Measurements from ENCODE around the gene SORCS1.

The SORCS1 gene

DNA sequence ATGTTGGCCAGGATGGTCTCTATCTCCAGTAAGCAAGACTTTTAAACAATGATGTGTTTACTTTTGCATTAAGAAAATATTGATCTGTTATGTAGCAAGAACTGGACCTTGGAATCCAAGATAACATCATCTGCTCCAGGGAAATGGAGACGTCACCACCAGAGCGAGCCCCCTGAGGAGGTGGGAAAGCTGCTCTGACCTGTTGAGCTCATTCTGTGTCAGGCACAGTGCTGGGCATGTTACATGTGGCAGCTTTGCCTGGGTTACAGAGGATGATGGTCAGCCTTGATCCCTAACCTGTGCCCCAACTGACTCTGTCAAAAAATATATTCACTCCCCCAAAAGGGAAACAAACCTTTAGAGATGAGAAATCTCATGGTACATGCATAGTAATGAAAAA is 436.3 kb downstream of the SORCS1 start:
- Histone ChIP-seq H3K23ac (ENCODE audit: low read length) (no peak overlapping the region), H3K27ac (ENCODE audit: low read depth, low read length) (no peak overlapping the region), H3K4me1 (ENCODE audit: control insufficient read depth, low read depth, low read length) (peaks cover 2% of the 10 kb centered on the region), H3K18ac (ENCODE audit: low read length) (no peak overlapping the region), H2BK120ac (ENCODE audit: low read depth, low read length) (no peak overlapping the region), H2AK5ac (ENCODE audit: low read length) (no peak overlapping the region), H2BK15ac (replicated peaks; ENCODE audit: low read depth) (no peak overlapping the region), H3K9ac (ENCODE audit: low read length) (no peak overlapping the region), H3K4me2 (ENCODE audit: low read length) (no peak overlapping the region), H4K8ac (ENCODE audit: low read depth, low read length) (no peak overlapping the region), H3K4ac (ENCODE audit: low read depth, low read length) (no peak overlapping the region), H3K79me2 (ENCODE audit: control insufficient read depth, insufficient read depth, low read length) (no peaks in the 10 kb centered on the region), H3K36me3 (ENCODE audit: control insufficient read depth, insufficient read depth, low read length) (no peaks in the 10 kb centered on the region), H3K79me1 (ENCODE audit: low read length) (no peaks in the 10 kb centered on the region), H2BK5ac (ENCODE audit: low read length) (no peak overlapping the region), H4K5ac (ENCODE audit: low read length) (no peak overlapping the region), H3K4me3 (ENCODE audit: low read length) (no peak overlapping the region), H3K56ac (ENCODE audit: low read length) (no peak overlapping the region), H3K27me3 (ENCODE audit: insufficient read depth, low read length, poor library complexity) (no peaks in the 10 kb centered on the region)
- no peak for DNase-seq
- WGBS (ENCODE audit: extremely low coverage, insufficient coverage, low lambda C conversion rate) = no CpG with 5 or more reads among the region's 2 CpGs

- no peak overlapping the region for H3K4me2 ChIP-seq (ENCODE audit: low read length)
- no peak overlapping the region for H2AK5ac ChIP-seq (ENCODE audit: low read length)
- H3K79me1 ChIP-seq (ENCODE audit: low read length) = no peaks in the 10 kb centered on the region
- H2BK5ac ChIP-seq (ENCODE audit: low read length) = no peak overlapping the region
- no peak overlapping the region for H3K4ac ChIP-seq (ENCODE audit: low read depth, low read length)
- H3K4me3 ChIP-seq (ENCODE audit: low read length) = no peak overlapping the region
- no peak overlapping the region for H2BK15ac ChIP-seq (replicated peaks; ENCODE audit: low read depth)
- H3K36me3 ChIP-seq (ENCODE audit: control insufficient read depth, insufficient read depth, low read length) = no peaks in the 10 kb centered on the region
- no peak for DNase-seq
- no peak overlapping the region for H2BK120ac ChIP-seq (ENCODE audit: low read depth, low read length)
- H3K79me2 ChIP-seq (ENCODE audit: control insufficient read depth, insufficient read depth, low read length) = no peaks in the 10 kb centered on the region
- no peak overlapping the region for H4K5ac ChIP-seq (ENCODE audit: low read length)
- no peaks in the 10 kb centered on the region for H3K4me1 ChIP-seq (ENCODE audit: control insufficient read depth, low read depth, low read length)
- no peak overlapping the region for H3K18ac ChIP-seq (ENCODE audit: low read length)
- no peak overlapping the region for H3K9ac ChIP-seq (ENCODE audit: low read length)
- H3K56ac ChIP-seq (ENCODE audit: low read length) = no peak overlapping the region
- no peak overlapping the region for H4K8ac ChIP-seq (ENCODE audit: low read depth, low read length)
- H3K23ac ChIP-seq (ENCODE audit: low read length) = no peak overlapping the region
- no peak overlapping the region for H3K27ac ChIP-seq (ENCODE audit: low read depth, low read length)
- H3K27me3 ChIP-seq (ENCODE audit: insufficient read depth, low read length, poor library complexity) = no peaks in the 10 kb centered on the region
- WGBS (ENCODE audit: extremely low coverage, insufficient coverage, low lambda C conversion rate) = no CpG with 5 or more reads among the region's 1 CpG
These were observed 437.3 kb downstream of the SORCS1 start for GRCh38 chr10:106727170-106727569.

- Histone ChIP-seq H3K56ac (ENCODE audit: low read length) (no peak overlapping the region), H3K4me1 (ENCODE audit: control insufficient read depth, low read depth, low read length) (peaks cover 3% of the 10 kb centered on the region), H3K4me3 (ENCODE audit: low read length) (no peak overlapping the region), H2BK5ac (ENCODE audit: low read length) (no peak overlapping the region), H2BK120ac (ENCODE audit: low read depth, low read length) (no peak overlapping the region), H3K27ac (ENCODE audit: low read depth, low read length) (no peak overlapping the region), H4K5ac (ENCODE audit: low read length) (no peak overlapping the region), H3K18ac (ENCODE audit: low read length) (no peak overlapping the region), H2AK5ac (ENCODE audit: low read length) (no peak overlapping the region), H3K4ac (ENCODE audit: low read depth, low read length) (no peak overlapping the region), H3K36me3 (ENCODE audit: control insufficient read depth, insufficient read depth, low read length) (no peaks in the 10 kb centered on the region), H3K23ac (ENCODE audit: low read length) (no peak overlapping the region), H3K4me2 (ENCODE audit: low read length) (no peak overlapping the region), H2BK15ac (replicated peaks; ENCODE audit: low read depth) (no peak overlapping the region), H3K27me3 (ENCODE audit: insufficient read depth, low read length, poor library complexity) (no peaks in the 10 kb centered on the region), H4K8ac (ENCODE audit: low read depth, low read length) (no peak overlapping the region), H3K79me1 (ENCODE audit: low read length) (no peaks in the 10 kb centered on the region), H3K9ac (ENCODE audit: low read length) (no peak overlapping the region), H3K79me2 (ENCODE audit: control insufficient read depth, insufficient read depth, low read length) (no peaks in the 10 kb centered on the region)
- WGBS (ENCODE audit: extremely low coverage, insufficient coverage, low lambda C conversion rate) = no CpG with 5 or more reads among the region's 2 CpGs
- DNase-seq = peak; percentile 12
These were observed 442.0 kb downstream of the SORCS1 start for GRCh38 chr10:106722524-106722923.

DNA sequence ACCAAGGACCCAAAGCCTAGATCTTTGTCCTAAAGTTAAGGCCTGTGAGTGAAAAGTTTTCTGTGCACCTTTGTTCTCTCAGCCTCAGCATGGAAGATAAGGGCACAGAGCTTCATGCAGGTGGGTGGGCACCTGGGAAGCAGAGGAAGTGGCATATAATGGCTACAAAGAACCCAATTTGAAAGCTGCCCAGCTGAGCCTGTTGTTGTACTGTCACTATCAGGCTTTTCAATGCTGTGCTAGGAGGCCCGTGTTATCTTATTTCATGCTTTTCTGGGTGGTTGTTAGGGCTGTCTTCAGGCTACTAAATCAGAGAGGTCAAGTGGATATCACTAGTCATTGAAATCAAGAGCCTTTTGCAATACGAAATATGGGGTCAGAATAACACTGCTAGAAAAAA is 443.8 kb downstream of the SORCS1 start:
- H4K5ac ChIP-seq (ENCODE audit: low read length) = no peak overlapping the region
- H3K9ac ChIP-seq (ENCODE audit: low read length) = no peak overlapping the region
- no peak overlapping the region for H2BK120ac ChIP-seq (ENCODE audit: low read depth, low read length)
- H3K36me3 ChIP-seq (ENCODE audit: control insufficient read depth, insufficient read depth, low read length) = no peaks in the 10 kb centered on the region
- no peak overlapping the region for H3K23ac ChIP-seq (ENCODE audit: low read length)
- no peak overlapping the region for H3K18ac ChIP-seq (ENCODE audit: low read length)
- no peak overlapping the region for H4K8ac ChIP-seq (ENCODE audit: low read depth, low read length)
- no peak for DNase-seq
- no peak overlapping the region for H3K4me3 ChIP-seq (ENCODE audit: low read length)
- H3K79me2 ChIP-seq (ENCODE audit: control insufficient read depth, insufficient read depth, low read length) = no peaks in the 10 kb centered on the region
- no peaks in the 10 kb centered on the region for H3K27me3 ChIP-seq (ENCODE audit: insufficient read depth, low read length, poor library complexity)
- no CpG with 5 or more reads among the region's 2 CpGs for WGBS (ENCODE audit: extremely low coverage, insufficient coverage, low lambda C conversion rate)
- no peak overlapping the region for H3K27ac ChIP-seq (ENCODE audit: low read depth, low read length)
- no peak overlapping the region for H2BK15ac ChIP-seq (replicated peaks; ENCODE audit: low read depth)
- H3K4ac ChIP-seq (ENCODE audit: low read depth, low read length) = no peak overlapping the region
- no peak overlapping the region for H3K56ac ChIP-seq (ENCODE audit: low read length)
- no peak overlapping the region for H2BK5ac ChIP-seq (ENCODE audit: low read length)
- peaks cover 3% of the 10 kb centered on the region for H3K4me1 ChIP-seq (ENCODE audit: control insufficient read depth, low read depth, low read length)
- no peak overlapping the region for H2AK5ac ChIP-seq (ENCODE audit: low read length)
- H3K79me1 ChIP-seq (ENCODE audit: low read length) = no peaks in the 10 kb centered on the region
- no peak overlapping the region for H3K4me2 ChIP-seq (ENCODE audit: low read length)

DNA sequence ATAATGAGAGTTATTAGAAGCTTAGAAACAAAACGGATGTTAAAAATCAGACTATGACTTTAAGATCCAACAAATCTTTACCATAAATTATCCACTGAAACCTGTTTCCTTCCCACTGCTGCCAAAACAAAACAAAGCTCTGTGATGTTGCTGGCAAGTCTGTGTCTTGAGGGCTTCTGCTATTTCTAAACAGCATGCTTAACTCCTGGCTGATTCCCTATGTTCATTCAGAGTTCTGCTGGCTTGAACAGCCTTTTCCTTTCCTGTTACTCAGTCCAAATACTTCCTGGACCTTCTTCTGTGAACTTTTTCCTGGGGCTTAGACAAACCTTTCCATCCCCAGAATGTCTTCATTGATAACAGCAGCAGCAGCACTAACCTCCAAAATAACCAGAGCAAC is 448.1 kb downstream of the SORCS1 start:
- no peak overlapping the region for H3K4me3 ChIP-seq (ENCODE audit: low read length)
- H4K5ac ChIP-seq (ENCODE audit: low read length) = no peak overlapping the region
- H3K4ac ChIP-seq (ENCODE audit: low read depth, low read length) = no peak overlapping the region
- H3K4me2 ChIP-seq (ENCODE audit: low read length) = no peak overlapping the region
- H3K36me3 ChIP-seq (ENCODE audit: control insufficient read depth, insufficient read depth, low read length) = no peaks in the 10 kb centered on the region
- no CpG with 5 or more reads among the region's 1 CpG for WGBS (ENCODE audit: extremely low coverage, insufficient coverage, low lambda C conversion rate)
- H3K27me3 ChIP-seq (ENCODE audit: insufficient read depth, low read length, poor library complexity) = no peaks in the 10 kb centered on the region
- no peaks in the 10 kb centered on the region for H3K79me2 ChIP-seq (ENCODE audit: control insufficient read depth, insufficient read depth, low read length)
- no peak overlapping the region for H3K9ac ChIP-seq (ENCODE audit: low read length)
- no peak for DNase-seq
- H2BK120ac ChIP-seq (ENCODE audit: low read depth, low read length) = no peak overlapping the region
- H3K27ac ChIP-seq (ENCODE audit: low read depth, low read length) = no peak overlapping the region
- no peak overlapping the region for H2AK5ac ChIP-seq (ENCODE audit: low read length)
- H3K79me1 ChIP-seq (ENCODE audit: low read length) = no peaks in the 10 kb centered on the region
- no peak overlapping the region for H4K8ac ChIP-seq (ENCODE audit: low read depth, low read length)
- no peak overlapping the region for H2BK15ac ChIP-seq (replicated peaks; ENCODE audit: low read depth)
- H2BK5ac ChIP-seq (ENCODE audit: low read length) = no peak overlapping the region
- H3K4me1 ChIP-seq (ENCODE audit: control insufficient read depth, low read depth, low read length) = peaks cover 3% of the 10 kb centered on the region
- H3K56ac ChIP-seq (ENCODE audit: low read length) = no peak overlapping the region
- H3K23ac ChIP-seq (ENCODE audit: low read length) = no peak overlapping the region
- H3K18ac ChIP-seq (ENCODE audit: low read length) = no peak overlapping the region

DNA sequence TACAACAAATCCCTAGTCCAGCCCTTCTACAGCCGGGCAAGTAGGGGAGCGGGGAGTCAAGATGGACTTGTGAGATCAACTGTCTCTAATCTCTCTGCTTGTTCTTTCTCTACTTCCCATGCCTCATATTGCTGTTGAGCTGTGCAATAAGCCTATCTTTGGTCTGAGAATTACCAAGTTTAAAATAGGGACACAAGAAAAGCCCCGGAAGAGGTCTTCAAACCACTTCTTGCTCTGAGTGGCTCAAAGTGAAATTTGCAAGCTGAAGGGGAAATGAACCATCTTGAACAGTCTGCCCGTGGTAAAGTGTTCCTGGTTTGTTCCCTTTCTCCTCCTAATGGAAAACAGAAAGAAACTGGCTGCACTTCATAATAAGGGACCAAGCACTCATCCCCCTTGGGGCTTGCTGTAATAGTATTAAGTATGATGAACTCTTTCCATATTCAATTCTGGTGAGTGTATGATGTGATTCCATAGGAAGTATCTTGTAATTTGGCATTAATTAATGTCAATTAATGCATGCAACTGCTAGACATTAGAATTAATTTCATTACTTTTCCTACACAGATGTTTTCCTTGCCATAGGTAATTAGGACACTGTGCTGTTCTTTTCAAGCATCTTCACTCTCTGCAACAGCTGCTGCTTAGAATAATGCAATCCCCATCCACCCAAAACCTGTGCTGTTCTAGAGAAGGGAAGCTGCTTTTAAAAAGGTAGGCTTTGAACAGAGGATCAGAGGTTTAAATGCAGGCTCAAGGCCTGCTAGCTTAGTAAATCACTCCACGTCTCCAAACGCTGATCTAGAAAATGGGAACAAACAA is 449.6 kb downstream of the SORCS1 start:
- Histone ChIP-seq H3K27me3 (ENCODE audit: insufficient read depth, low read length, poor library complexity) (no peaks in the 10 kb centered on the region), H3K4ac (ENCODE audit: low read depth, low read length) (no peak overlapping the region), H4K5ac (ENCODE audit: low read length) (no peak overlapping the region), H2BK120ac (ENCODE audit: low read depth, low read length) (no peak overlapping the region), H3K9ac (ENCODE audit: low read length) (no peak overlapping the region), H4K8ac (ENCODE audit: low read depth, low read length) (no peak overlapping the region), H3K79me2 (ENCODE audit: control insufficient read depth, insufficient read depth, low read length) (no peaks in the 10 kb centered on the region), H3K23ac (ENCODE audit: low read length) (no peak overlapping the region), H3K18ac (ENCODE audit: low read length) (no peak overlapping the region), H2AK5ac (ENCODE audit: low read length) (no peak overlapping the region), H3K4me2 (ENCODE audit: low read length) (no peak overlapping the region), H3K4me3 (ENCODE audit: low read length) (no peak overlapping the region), H2BK5ac (ENCODE audit: low read length) (no peak overlapping the region), H3K56ac (ENCODE audit: low read length) (no peak overlapping the region), H3K79me1 (ENCODE audit: low read length) (no peaks in the 10 kb centered on the region), H3K27ac (ENCODE audit: low read depth, low read length) (no peak overlapping the region), H3K4me1 (ENCODE audit: control insufficient read depth, low read depth, low read length) (no peaks in the 10 kb centered on the region), H3K36me3 (ENCODE audit: control insufficient read depth, insufficient read depth, low read length) (no peaks in the 10 kb centered on the region), H2BK15ac (replicated peaks; ENCODE audit: low read depth) (no peak overlapping the region)
- WGBS (ENCODE audit: extremely low coverage, insufficient coverage, low lambda C conversion rate) = no CpG with 5 or more reads among the region's 6 CpGs
- no peak for DNase-seq

Data from mesendoderm (in vitro differentiated cells).